Measurements from ENCODE around the gene NUDT19.
"Not testable (repeated sequence)": the region's sequence is repeated elsewhere in the genome, so short reads cannot be mapped to it uniquely, and the experiment has no call there.

NUDT19 gene

GRCh38 chr19:32716203-32716602 lies 24.6 kb downstream of the NUDT19 start:
- DNase-seq (ENCODE audit: low spot score), result not testable (repeated sequence)

- DNase-seq (ENCODE audit: low spot score), result no peak
Measured at GRCh38 chr19:32717496-32717895, 25.9 kb downstream of the NUDT19 start.

- no peak for DNase-seq (ENCODE audit: low spot score)
Measured at GRCh38 chr19:32718286-32718685, 26.7 kb downstream of the NUDT19 start.

GRCh38 chr19:32719611-32720059 lies 28.0 kb downstream of the NUDT19 start, which contains the start of gene TDRD12:
TSS of gene TDRD12 (plus strand) at chr19:32719767. CDS start at chr19:32720073, 306 bp downstream.
- DNase-seq (ENCODE audit: low spot score), result no peak

- no peak for DNase-seq (ENCODE audit: low spot score)
Measured at GRCh38 chr19:32720216-32720935, 28.8 kb downstream of the NUDT19 start.

- DNase-seq (ENCODE audit: low spot score), result no peak
Measured at GRCh38 chr19:32720936-32721250, 29.3 kb downstream of the NUDT19 start.

- DNase-seq (ENCODE audit: low spot score), result no peak
Measured at GRCh38 chr19:32735936-32736335, 44.3 kb downstream of the NUDT19 start.

- DNase-seq (ENCODE audit: low spot score), result no peak
Measured at GRCh38 chr19:32743021-32743420, 51.4 kb downstream of the NUDT19 start.

- DNase-seq (ENCODE audit: low spot score), result no peak
Measured at GRCh38 chr19:32743447-32743846, 51.8 kb downstream of the NUDT19 start.

- no peak for DNase-seq (ENCODE audit: low spot score)
Measured at GRCh38 chr19:32744555-32745325, 53.1 kb downstream of the NUDT19 start.

GRCh38 chr19:32745594-32746251 lies 54.1 kb downstream of the NUDT19 start:
- DNase-seq (ENCODE audit: low spot score), result not testable (repeated sequence)

GRCh38 chr19:32746631-32747196 lies 55.1 kb downstream of the NUDT19 start:
- DNase-seq (ENCODE audit: low spot score), result not testable (repeated sequence)

GRCh38 chr19:32748497-32748896 lies 56.9 kb downstream of the NUDT19 start:
- DNase-seq (ENCODE audit: low spot score), result no peak

- no peak for DNase-seq (ENCODE audit: low spot score)
Measured at GRCh38 chr19:32748948-32749347, 57.3 kb downstream of the NUDT19 start.

- DNase-seq (ENCODE audit: low spot score), result no peak
Measured at GRCh38 chr19:32749361-32749760, 57.7 kb downstream of the NUDT19 start.

- DNase-seq (ENCODE audit: low spot score), result no peak
Measured at GRCh38 chr19:32750441-32751055, 58.9 kb downstream of the NUDT19 start.

- DNase-seq (ENCODE audit: low spot score), result no peak
Measured at GRCh38 chr19:32751066-32751465, 59.4 kb downstream of the NUDT19 start.

GRCh38 chr19:32757189-32757588 lies 65.6 kb downstream of the NUDT19 start:
- no peak for DNase-seq (ENCODE audit: low spot score)
